RWPE2 (cell line): ENCODE results near the gene INO80C.

Experiments
- ATAC-seq: fragments of 200-7000 bp; cut with Tn5 transposase; 3 replicates; pipeline ENCODE4 v1.9.1; 2021; ENCODE audit warnings: low read depth
- DNase-seq: peaks from one replicate; pipeline ENCODE4 v3.0.0-alpha.2; 2020; ENCODE audit warnings: low spot score
- H3K27ac ChIP-seq: fragments of 450-650 bp; 2 replicates; pipeline ENCODE4 v1.5.1; 2017; ENCODE audit warnings: mild to moderate bottlenecking; ENCODE audit not compliant: poor library complexity, severe bottlenecking
- H3K27me3 ChIP-seq: fragments of 250-450 bp; sonication (Bioruptor Pico); 2 replicates; pipeline ENCODE4 v1.5.1; 2021; ENCODE audit warnings: mild to moderate bottlenecking, moderate library complexity; ENCODE audit not compliant: insufficient read depth, poor library complexity, severe bottlenecking
- H3K36me3 ChIP-seq: fragments of 250-450 bp; sonication (Bioruptor Pico); 2 replicates; pipeline ENCODE4 v1.5.1; 2020; ENCODE audit warnings: low read depth, mild to moderate bottlenecking, moderate library complexity
- H3K4me1 ChIP-seq: fragments of 250-450 bp; sonication (Bioruptor Pico); 2 replicates; pipeline ENCODE4 v1.5.1; 2021; ENCODE audit warnings: mild to moderate bottlenecking, moderate library complexity; ENCODE audit not compliant: insufficient read depth, poor library complexity, severe bottlenecking
- H3K4me3 ChIP-seq: fragments of 250-450 bp; sonication (Bioruptor Pico); 2 replicates; pipeline ENCODE4 v1.5.1; 2021; ENCODE audit warnings: mild to moderate bottlenecking, moderate library complexity; ENCODE audit not compliant: severe bottlenecking
- H3K9me3 ChIP-seq: fragments of 250-450 bp; sonication (Bioruptor Pico); 2 replicates; pipeline ENCODE4 v1.5.1; 2021; ENCODE audit warnings: mild to moderate bottlenecking, moderate library complexity; ENCODE audit not compliant: severe bottlenecking
- TF ChIP-seq, protein P1 (sequence below): fragments of 450-650 bp; IDR thresholded peaks from one replicate; pipeline ENCODE4 v1.5.1; 2017; ENCODE audit warnings: mild to moderate bottlenecking, moderate library complexity; ENCODE audit not compliant: poor library complexity, severe bottlenecking

Gene INO80C

DNA sequence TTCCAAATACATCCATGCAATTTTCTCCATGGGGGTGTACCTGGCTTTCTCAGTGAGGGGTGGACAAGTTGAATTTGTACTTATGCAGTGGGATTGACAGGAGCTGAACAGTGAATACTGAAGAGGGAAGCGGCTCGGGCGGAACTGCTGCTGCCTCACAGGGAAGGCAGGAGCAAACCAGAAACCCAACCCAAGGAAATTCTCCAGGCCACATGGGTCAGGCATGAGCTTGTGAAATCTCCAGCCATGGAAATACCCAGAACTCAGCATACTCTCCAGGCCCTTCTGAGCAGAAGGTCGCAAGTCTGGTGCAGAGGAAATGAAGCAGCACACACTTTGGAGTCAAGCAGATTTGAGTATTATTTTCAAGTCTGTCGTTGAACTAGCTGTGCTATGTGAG, 26.5 kb upstream of the INO80C start:
- TF ChIP-seq, protein P1, sequence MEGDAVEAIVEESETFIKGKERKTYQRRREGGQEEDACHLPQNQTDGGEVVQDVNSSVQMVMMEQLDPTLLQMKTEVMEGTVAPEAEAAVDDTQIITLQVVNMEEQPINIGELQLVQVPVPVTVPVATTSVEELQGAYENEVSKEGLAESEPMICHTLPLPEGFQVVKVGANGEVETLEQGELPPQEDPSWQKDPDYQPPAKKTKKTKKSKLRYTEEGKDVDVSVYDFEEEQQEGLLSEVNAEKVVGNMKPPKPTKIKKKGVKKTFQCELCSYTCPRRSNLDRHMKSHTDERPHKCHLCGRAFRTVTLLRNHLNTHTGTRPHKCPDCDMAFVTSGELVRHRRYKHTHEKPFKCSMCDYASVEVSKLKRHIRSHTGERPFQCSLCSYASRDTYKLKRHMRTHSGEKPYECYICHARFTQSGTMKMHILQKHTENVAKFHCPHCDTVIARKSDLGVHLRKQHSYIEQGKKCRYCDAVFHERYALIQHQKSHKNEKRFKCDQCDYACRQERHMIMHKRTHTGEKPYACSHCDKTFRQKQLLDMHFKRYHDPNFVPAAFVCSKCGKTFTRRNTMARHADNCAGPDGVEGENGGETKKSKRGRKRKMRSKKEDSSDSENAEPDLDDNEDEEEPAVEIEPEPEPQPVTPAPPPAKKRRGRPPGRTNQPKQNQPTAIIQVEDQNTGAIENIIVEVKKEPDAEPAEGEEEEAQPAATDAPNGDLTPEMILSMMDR: no peak
- DNase-seq (no peak), ATAC-seq (no peak)
- no peaks in the 10 kb centered on the region for H3K36me3 ChIP-seq
- no peak overlapping the region for H3K27ac ChIP-seq
- H3K9me3 ChIP-seq: no peaks in the 10 kb centered on the region
- peaks cover 5% of the 10 kb centered on the region for H3K4me1 ChIP-seq
- H3K4me3 ChIP-seq: no peak overlapping the region
- no peaks in the 10 kb centered on the region for H3K27me3 ChIP-seq

DNA sequence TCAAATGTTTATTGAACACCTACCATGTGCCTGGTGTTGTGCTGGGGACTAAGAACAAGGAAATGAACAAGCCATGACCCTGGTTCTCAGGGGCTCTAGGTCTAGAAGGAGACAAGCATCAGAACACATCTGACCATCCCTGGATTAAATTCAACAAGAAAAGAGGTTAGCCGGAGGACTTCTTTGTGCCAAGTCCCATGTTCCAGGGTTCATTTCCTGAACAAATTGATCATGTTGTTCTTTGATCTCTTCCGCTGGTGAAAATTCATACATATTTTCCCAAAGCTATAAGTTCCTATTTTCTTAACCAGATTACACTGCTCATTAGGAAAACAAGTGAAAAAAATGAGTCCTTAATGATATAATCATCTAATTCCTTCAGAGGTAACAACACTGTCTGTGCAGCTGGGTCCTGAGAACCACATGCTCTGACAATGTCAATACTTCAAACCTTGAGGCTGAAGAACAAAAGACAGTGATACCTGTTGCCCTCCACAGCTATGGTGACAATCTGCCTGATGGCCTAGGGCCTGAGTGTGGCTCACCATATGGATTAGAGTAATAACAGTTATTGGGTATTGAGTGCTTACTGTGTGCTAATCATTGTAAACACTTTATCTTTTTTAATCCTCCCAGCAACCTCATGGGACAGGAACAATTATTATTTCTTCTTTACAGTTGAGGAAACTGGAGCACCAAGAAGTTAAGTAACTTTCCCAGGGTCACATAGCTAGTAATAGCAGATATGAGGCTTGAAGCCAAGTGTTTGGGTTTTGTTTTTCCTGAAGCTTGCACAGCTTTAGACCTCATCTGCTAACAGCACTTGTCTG, 24.6 kb upstream of the INO80C start:
- Histone ChIP-seq H3K36me3 (no peaks in the 10 kb centered on the region), H3K4me3 (no peak overlapping the region), H3K27ac (no peak overlapping the region), H3K27me3 (no peaks in the 10 kb centered on the region), H3K4me1 (peaks cover 5% of the 10 kb centered on the region), H3K9me3 (no peaks in the 10 kb centered on the region)
- TF ChIP-seq, protein P1: no peak
- no peak for DNase-seq
- no peak for ATAC-seq

DNA sequence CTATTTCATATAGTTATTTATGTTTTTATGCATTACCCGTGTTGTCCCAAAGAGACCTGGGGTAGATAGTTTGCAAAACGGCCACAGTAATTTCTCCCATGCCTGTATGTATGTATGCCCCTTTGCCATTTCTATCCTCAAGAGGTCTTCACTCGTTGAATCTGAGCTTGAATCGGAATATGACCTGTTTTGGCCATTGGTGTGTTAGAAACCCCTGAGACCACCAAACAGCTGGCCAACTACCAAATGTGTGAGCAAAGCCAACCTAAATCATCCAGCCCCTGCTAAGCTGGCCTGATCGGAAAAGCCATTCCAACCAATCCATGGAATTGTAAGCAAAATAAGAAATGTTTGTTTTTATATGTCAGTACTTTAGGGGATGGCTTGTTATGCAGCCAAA, 23.4 kb upstream of the INO80C start:
- ATAC-seq (no peak), DNase-seq (no peak)
- TF ChIP-seq, protein P1: no peak
- Histone ChIP-seq H3K27ac (no peak overlapping the region), H3K27me3 (no peaks in the 10 kb centered on the region), H3K36me3 (no peaks in the 10 kb centered on the region), H3K4me1 (peaks cover under 1% of the 10 kb centered on the region), H3K4me3 (no peak overlapping the region), H3K9me3 (no peaks in the 10 kb centered on the region)

DNA sequence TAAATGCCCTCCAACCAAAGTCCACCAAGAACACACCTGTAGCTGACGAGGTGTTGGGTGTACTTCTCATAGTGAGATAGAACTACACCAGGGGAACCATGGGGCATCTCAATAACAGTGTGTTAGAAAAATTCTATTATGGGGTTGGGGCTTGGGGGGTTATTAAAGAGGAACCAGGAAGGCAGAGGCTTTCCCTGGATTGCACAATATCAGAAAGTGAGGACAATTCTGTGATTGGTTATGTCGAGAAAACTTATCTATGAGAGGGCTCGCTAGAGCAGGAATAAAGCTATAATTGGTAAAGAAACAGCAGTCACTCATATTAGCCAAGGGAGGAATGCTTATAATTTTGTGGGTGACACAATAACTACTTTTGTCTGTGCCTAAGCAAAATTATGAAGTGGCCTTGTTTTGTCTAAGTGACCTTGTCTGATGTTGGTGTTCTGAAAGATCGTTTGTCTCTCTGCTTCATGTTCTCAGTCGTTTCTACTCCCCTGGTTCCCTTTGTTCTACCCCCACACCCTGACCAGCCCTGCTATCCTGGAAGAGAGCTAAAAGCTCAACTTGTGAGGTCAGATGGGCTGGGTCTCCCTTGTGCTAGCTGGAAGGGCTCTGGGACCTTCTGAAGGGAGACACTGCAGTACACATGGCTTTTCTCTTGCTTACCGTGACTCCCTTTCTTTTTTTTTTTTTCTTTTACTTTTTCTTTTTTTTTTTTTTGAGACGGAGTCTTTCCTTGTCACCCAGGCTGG, 21.6 kb upstream of the INO80C start:
- DNase-seq: no peak
- Histone ChIP-seq H3K4me3 (no peak overlapping the region), H3K27ac (no peak overlapping the region), H3K4me1 (no peaks in the 10 kb centered on the region), H3K27me3 (no peaks in the 10 kb centered on the region), H3K36me3 (no peaks in the 10 kb centered on the region), H3K9me3 (no peaks in the 10 kb centered on the region)
- TF ChIP-seq, protein P1: no peak
- no peak for ATAC-seq
